ENCODE measurements around the gene RCN1.
"Not testable (repeated sequence)": the region's sequence is repeated elsewhere in the genome, so short reads cannot be mapped to it uniquely, and the experiment has no call there.

Gene RCN1

DNA sequence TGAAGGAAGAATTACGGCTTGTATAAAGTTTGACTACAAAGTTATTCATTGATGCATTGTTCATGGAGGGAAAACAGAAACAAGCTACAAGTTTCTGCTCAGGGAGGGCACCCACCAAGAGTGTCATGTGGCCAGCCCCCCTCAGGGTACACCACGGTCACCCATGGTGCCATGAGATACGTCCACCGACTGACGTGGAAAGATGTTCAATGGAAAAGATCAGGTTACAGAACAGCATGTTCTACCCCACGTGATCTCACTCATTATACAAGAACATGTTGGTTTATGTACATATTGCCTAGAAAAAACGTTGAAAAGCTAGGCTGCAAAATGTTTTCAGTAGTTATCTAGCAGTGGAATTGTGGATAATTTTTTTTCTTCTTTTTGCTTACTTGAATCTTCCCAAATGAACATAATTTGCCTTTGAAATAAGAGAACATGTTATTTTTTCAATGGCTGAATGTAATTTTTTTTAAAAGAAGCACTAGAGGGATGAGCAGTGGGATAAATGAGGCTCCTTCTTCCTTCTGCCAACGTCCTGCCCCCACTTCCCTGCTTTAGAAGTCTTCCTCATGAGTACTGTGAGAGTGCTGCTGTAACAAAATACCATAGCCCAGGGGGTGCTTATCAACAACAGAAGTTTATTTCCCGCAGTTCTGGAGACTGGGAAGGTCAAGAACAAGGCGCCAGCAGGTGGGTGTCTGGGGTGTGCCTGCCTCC lies 22.5 kb downstream of the RCN1 start:
- DNase-seq (ENCODE audit: low spot score), result no peak

DNA sequence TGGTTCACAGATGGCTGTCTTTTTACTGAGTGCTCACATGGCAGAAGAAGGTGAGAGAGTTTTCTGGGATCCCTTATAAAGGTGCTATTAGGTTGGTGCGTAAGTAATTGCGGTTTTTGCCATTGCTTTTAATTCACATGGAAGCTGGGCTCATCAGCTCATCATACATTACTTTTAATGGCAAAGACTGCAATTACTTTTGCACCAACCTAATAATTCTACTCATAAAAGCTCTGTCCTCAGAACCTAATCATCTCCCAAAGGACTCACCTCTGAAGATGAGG lies 23.0 kb downstream of the RCN1 start:
- DNase-seq (ENCODE audit: low spot score), result no peak

- no peak for DNase-seq (ENCODE audit: low spot score)
These were observed 24.6 kb downstream of the RCN1 start for GRCh38 chr11:32115446-32115845.

DNA sequence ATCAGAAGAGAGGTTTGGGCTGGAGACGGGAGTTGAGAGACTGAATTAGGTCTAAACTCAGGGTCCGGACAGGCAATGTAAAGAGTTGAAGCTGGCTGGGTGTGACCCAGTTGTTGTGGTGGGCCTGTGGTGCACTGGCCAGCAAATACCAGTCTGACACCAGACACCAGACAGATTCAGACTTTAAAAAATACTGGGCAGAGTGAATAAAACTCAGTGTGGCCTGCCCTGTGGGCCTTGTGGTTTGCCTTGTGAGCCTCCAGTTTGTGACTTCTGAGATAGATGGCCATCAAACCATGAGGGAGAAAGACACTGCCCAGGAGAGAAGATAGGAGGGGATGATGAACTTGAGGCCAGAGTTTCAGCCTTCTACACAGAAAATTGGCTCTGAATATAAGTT lies 25.8 kb downstream of the RCN1 start:
- no peak for DNase-seq (ENCODE audit: low spot score)

GRCh38 chr11:32118025-32118974 lies 27.4 kb downstream of the RCN1 start:
- DNase-seq (ENCODE audit: low spot score), result no peak

DNA sequence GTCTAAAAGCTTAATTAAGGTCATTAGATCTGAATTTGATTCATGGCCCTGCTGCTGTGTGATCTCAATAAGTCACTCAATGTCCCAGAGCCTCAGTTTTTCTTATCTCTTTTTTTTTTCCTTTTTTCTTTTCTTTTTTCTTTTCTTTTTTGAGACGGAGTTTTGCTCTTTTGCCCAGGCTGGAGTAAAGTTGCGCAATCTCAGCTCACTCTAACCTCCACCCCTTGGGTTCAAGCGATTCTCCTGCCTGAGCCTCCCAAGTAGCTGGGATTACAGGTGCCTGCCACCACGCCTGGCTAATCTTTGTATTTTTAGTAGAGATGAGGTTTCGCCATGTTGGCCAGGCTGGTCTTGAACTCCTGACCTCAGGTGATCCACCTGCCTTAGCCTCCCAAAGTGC lies 28.3 kb downstream of the RCN1 start:
- not testable (repeated sequence) for DNase-seq (ENCODE audit: low spot score)

DNA sequence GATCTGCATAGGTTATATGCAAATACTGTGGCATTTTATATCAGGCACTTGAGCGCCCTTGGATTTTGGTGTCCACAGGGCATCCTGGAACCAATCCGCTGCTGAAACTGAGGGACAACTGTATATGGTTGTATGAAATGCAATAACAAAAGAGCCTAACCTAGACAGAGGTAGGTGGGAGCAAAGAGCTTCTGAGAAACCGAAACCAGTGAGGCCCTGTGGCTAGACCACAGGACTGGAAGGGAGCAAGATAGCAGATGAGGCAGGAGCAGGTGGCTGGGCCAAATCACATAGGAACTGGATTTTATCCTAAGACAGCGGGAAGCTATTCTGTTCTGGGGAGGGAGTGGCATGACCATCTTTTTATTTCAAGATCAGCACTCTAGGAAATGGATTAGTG lies 30.1 kb downstream of the RCN1 start:
- no peak for DNase-seq (ENCODE audit: low spot score)

DNA sequence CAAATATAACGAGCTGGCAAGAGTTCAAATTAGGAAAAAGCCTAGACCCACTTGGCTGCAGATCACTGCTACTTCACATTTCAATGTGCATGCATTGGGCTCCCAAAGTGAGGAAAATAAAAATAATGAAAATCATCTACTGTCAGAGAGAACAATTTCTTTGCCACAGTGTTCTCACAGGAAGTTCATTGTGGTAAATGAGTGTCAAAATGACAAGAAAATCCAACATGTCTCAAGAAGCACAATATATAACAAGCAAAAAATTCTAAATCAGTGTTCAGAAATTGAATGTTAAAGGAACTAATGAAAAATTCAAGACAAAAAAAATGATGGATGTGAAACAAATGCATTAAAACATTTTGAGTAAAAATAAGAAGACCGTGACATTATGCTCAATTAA lies 31.3 kb downstream of the RCN1 start:
- DNase-seq (ENCODE audit: low spot score), result no peak

- DNase-seq (ENCODE audit: low spot score), result no peak
These were observed 40.4 kb downstream of the RCN1 start for GRCh38 chr11:32131321-32131720.

DNA sequence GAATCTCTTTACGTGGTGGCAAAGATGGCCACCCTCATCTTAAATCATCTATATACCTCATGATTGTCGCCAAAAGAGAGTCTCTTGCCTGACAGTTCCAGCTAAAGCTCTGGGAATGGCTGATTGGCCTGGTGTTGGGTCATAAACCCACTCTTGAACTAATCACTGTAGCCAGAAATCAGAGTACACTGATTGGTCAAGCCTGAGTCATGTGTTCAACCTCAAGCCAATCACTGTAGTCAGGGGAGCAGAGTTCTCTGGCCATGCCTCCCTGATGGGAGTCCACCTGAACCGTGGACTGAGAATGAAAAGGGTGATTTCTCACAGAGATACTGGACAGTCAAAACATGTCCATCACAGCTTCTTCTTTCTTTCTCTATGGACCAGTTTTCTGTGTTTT lies 45.8 kb downstream of the RCN1 start:
- no peak for DNase-seq (ENCODE audit: low spot score)

DNA sequence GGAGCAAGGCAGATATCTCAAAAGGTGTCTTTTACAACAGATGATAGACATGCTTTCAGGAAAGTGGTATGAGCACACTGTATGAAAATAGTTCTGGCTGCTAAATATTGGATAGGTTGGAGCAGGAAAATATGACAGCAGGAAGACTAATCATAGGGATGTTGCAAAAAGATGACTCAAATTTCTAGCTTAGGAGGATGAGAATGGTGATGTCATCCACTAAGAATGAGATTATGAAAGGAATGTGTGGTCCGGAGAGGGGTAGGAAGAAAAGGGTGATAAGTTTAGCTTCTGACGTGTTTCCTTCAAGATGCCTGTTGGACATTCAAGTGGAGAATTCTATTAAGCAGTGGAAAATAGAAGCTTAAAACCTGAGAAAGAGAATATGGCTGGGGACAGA lies 46.4 kb downstream of the RCN1 start:
- no peak for DNase-seq (ENCODE audit: low spot score)

GRCh38 chr11:32137869-32138268 lies 47.0 kb downstream of the RCN1 start:
- no peak for DNase-seq (ENCODE audit: low spot score)

DNA sequence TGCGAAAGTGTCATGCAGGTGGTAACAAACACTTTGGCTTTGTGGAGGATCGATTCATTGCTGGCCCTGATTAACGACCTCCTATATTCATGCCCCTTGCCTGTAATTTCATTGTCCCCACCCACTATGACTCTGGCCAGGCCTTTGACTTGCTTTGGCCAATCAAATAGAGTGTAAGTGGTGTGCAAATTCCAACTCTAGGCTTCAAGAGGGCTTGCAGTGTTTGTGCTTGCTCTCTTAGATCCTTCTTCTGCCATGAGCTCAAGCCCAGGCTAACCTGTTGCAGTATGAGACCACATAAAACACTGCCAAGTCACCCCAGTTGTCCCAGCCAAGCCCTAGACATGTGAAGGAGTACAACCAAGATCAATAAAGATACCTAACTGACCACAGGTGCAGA lies 48.0 kb downstream of the RCN1 start:
- DNase-seq (ENCODE audit: low spot score), result no peak

GRCh38 chr11:32139896-32140520 lies 49.1 kb downstream of the RCN1 start:
- DNase-seq (ENCODE audit: low spot score), result no peak

GRCh38 chr11:32141745-32142546 lies 51.1 kb downstream of the RCN1 start:
- no peak for DNase-seq (ENCODE audit: low spot score)

DNA sequence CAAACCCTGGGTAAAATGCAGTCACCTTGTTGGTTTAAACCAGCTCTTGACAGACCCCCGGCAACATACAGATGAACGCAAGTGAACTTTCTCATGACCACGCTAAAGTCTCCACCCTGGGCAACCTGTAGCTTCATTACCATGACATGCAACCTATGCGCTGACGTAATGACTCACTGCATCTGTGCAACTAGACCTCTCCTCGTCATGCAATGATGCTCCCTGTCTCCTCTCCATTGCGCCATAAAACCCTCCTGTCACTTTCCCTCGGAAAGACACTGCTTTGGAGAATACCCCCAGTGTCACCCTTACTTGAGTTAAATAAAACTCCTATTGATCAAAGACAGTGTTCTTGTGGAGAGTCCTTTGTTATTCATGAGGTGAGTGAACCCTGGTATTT lies 52.5 kb downstream of the RCN1 start:
- no peak for DNase-seq (ENCODE audit: low spot score)

GRCh38 chr11:32145282-32145681 lies 54.4 kb downstream of the RCN1 start:
- DNase-seq (ENCODE audit: low spot score), result no peak

DNA sequence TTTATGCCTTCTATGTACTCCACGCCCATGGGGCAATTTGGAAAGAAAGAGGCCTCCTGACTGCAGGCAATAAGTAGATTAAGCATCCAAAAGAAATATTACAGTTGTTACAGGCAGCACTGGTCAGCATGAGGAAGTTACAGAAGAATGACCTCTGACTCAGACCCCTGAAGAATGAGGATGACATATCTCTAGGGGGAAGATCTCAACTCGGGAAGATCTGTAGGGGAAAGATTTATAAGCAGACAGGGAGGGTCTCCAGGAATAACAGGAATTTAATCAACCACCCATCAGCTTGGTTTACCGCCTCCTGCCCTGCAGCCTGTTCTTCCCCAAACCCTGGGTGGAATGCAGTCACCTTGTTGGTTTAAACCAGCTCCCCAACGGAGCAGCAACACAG lies 58.0 kb downstream of the RCN1 start:
- no peak for DNase-seq (ENCODE audit: low spot score)

DNA sequence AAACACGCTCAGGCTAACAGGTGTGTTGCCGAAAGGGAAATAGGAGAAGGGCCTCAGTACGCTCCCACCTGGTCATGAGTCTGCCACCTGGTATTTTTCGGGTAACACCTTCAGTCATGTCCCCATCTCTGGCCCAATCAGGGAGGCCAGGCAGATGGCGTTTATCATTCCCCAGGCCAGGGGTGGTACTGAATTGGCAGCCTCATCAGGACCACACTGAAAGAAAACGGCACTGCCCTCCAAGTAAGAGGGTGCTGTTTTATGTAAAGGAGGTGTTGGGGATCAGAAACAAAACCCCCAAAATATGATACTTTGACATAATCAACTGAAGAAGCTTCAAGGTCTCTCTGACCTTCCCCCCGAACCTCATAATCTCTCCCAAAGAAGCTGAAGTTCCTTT lies 58.9 kb downstream of the RCN1 start:
- DNase-seq (ENCODE audit: low spot score), result no peak

DNA sequence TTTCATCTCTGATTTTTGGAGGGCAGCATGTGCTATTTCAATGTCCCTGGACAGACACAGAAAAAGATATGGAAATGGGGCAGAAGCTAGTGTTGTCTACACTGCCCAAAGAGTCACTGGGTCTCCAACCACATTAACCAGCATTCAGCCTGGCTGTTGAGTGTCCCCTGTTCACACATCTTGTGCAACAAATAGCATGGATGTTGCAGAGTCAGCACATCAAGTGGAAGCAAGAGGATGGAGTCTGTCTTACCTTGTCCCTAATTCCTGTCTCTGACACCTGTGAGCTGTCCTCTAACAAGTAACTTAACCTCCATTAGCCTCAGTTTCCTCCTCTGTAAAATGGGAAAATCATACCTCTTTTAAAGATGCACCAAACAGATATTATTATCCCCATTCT lies 60.2 kb downstream of the RCN1 start:
- DNase-seq (ENCODE audit: low spot score), result no peak

GRCh38 chr11:32152216-32152615 lies 61.3 kb downstream of the RCN1 start:
- no peak for DNase-seq (ENCODE audit: low spot score)

- DNase-seq (ENCODE audit: low spot score), result no peak
These were observed 61.9 kb downstream of the RCN1 start for GRCh38 chr11:32152821-32153220.

Data from globus pallidus (tissue), 1 donor.